Right lobe of liver (tissue), 4 donors: Measurements from ENCODE around the gene APOL3.

ENCODE experiments used
- POLR2A ChIP-seq: fragments of 450-650 bp; IDR thresholded peaks from one replicate; pipeline ENCODE4 v1.6.1; 2017; ENCODE audit warnings: antibody characterized with exemption, mild to moderate bottlenecking
- TF ChIP-seq, protein P1 (sequence below), 4 donors: fragments of 200-600 bp in 3 of 4; fragments of 450-650 bp in 1 of 4; IDR thresholded peaks; one replicate each; pipeline versions ENCODE4 v1.5.1 to v1.8.0; 2016 to 2022; ENCODE audit warnings: antibody characterized with exemption in 4 of 4, mild to moderate bottlenecking in 2 of 4
- donor health status: DM: no; HTN: no; CAD: no.
- donor health status: DM: no; HTN: no; CAD: no.
- donor health status: DM: no; HTN: yes; CAD: no.

DNA sequence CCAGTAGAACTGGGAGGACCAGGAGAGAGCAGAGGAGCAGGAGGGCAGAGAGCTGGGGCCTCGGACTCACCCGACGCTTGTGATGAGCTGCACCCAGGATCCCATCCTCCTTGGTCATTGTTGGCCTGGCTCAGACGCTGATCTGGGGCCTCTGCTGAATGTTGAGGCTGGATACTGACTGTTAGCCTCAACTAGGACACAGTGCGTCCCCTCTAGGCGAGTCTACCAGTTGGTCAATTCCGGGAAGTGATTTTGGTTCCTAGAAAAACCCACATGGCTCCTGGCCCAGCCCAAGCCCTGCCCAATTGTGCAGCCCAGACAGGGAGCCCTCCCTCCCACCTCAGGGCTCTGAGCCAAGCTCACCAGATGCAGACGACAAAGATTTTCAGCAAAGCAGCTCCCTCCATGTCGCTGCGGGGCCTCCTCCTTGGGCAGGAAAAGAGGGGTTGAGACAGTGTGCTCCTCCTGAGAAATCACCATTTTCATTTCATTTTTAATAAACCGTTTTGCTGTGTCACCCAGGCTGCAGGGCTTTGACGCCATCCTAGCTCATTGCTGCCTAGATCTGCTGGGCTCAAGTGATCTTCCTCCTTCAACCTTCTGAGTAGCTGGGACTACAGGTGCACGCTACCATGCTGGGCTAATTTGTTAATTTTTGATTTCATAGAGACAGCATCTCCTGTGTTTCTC lies 41.2 kb upstream of the APOL3 start, which contains the start of gene APOL4:
- TF ChIP-seq, protein P1, sequence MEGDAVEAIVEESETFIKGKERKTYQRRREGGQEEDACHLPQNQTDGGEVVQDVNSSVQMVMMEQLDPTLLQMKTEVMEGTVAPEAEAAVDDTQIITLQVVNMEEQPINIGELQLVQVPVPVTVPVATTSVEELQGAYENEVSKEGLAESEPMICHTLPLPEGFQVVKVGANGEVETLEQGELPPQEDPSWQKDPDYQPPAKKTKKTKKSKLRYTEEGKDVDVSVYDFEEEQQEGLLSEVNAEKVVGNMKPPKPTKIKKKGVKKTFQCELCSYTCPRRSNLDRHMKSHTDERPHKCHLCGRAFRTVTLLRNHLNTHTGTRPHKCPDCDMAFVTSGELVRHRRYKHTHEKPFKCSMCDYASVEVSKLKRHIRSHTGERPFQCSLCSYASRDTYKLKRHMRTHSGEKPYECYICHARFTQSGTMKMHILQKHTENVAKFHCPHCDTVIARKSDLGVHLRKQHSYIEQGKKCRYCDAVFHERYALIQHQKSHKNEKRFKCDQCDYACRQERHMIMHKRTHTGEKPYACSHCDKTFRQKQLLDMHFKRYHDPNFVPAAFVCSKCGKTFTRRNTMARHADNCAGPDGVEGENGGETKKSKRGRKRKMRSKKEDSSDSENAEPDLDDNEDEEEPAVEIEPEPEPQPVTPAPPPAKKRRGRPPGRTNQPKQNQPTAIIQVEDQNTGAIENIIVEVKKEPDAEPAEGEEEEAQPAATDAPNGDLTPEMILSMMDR (IDR thresholded peaks at IDR 0.05) = no peak
- no peak for TF ChIP-seq POLR2A
